ENCODE data around the gene GFRA1. TPM values are rescaled to one million over a fixed set of nuclear protein-coding genes. Genes with fewer than 3 reads are reported as not detected.

Gene GFRA1
- total and polyA plus RNA-seq, 2 donors (not counting 3 experiments of a cell fraction or from before 2014, with no cell fraction given): 0.22 to 0.88 TPM

GRCh38 chr10:116112232-116113231, 160.5 kb downstream of the GFRA1 start:
- FAIRE-seq (no peak), DNase-seq (ENCODE audit: low read depth, low spot score) (no peak)
- CTCF ChIA-PET: no interaction called here
- no peaks in the 10 kb centered on the region for H3K27me3 ChIP-seq (ENCODE audit: control insufficient read depth in 2 of 2, insufficient read depth in 2 of 2, low read length in 2 of 2)
- H3K4me1 ChIP-seq (ENCODE audit: control insufficient read depth, extremely low read depth, insufficient read depth, low read length): no peaks in the 10 kb centered on the region
- H3K27ac ChIP-seq (ENCODE audit: insufficient read depth, low read depth, low read length): no peak overlapping the region
- H3K36me3 ChIP-seq (ENCODE audit: control insufficient read depth in 2 of 2, extremely low read depth in 1 of 2, insufficient read depth in 2 of 2, low read length in 2 of 2): no peaks in the 10 kb centered on the region
- TF ChIP-seq CTCF (IDR thresholded peaks at IDR 0.05; ENCODE audit: extremely low read depth in 1 of 2, insufficient read depth in 1 of 2, low read depth in 1 of 2, low read length in 2 of 2): no peak
- no peak for TF ChIP-seq JUN (IDR thresholded peaks at IDR 0.05; ENCODE audit: borderline replicate concordance, insufficient read depth, insufficient read length, low read depth)
- no peak for TF ChIP-seq GATA2 (IDR thresholded peaks at IDR 0.05; ENCODE audit: insufficient read depth, insufficient read length, low read depth, low read length)
- no peak for TF ChIP-seq MAX (IDR thresholded peaks at IDR 0.05; ENCODE audit: insufficient read depth, insufficient read length)
- no peak for TF ChIP-seq MYC (IDR thresholded peaks at IDR 0.05; ENCODE audit: low read depth, low read length)
- no peak for TF ChIP-seq POLR2A (IDR thresholded peaks at IDR 0.05; ENCODE audit: low read depth, low read length)
- TF ChIP-seq FOS (IDR thresholded peaks at IDR 0.05; ENCODE audit: borderline replicate concordance, insufficient read depth, low read length): no peak
- no peak for TF ChIP-seq POLR2AphosphoS5 (IDR thresholded peaks at IDR 0.05; ENCODE audit: insufficient read depth, low read depth, low read length)
- H4K20me1 ChIP-seq (replicated peaks; ENCODE audit: control insufficient read depth, extremely low read depth, insufficient read depth, low read length): no peaks in the 10 kb centered on the region
- no peak overlapping the region for H2AFZ ChIP-seq (ENCODE audit: low read depth, low read length)
- dilution Hi-C loops (cut with MboI; ENCODE audit: extremely low pct_ligation_motif_present, low sequenced_read_pairs) (no loop called here), intact Hi-C loops (cut with micrococcal nuclease) (no loop called here)
- H3K4me2 ChIP-seq (ENCODE audit: insufficient read depth, low read length): no peak overlapping the region
- H3K9me1 ChIP-seq (replicated peaks; ENCODE audit: control insufficient read depth, extremely low read depth, insufficient read depth, low read length): no peaks in the 10 kb centered on the region
- POLR2A ChIA-PET: no interaction called here
- H3K9ac ChIP-seq (replicated peaks; ENCODE audit: extremely low read depth, insufficient read depth, low read length): no peak overlapping the region
- no peak overlapping the region for H3K4me3 ChIP-seq (replicated peaks in 1 of 3; ENCODE audit: insufficient read depth in 1 of 3, low read depth in 1 of 3, low read length in 3 of 3)
- no TSS peak for BruUV-seq (replicated peaks)
- H3K79me2 ChIP-seq (ENCODE audit: control insufficient read depth, insufficient read depth, low read length): no peaks in the 10 kb centered on the region
- H3K9me3 ChIP-seq (replicated peaks; ENCODE audit: control insufficient read depth, insufficient read depth, low read length): no peaks in the 10 kb centered on the region
